PC-9 (cell line): ENCODE measurements around the gene RIMKLB. TPM values are rescaled to one million over a fixed set of nuclear protein-coding genes. Genes with fewer than 3 reads are reported as not detected.
"Not testable (repeated sequence)": the region's sequence is repeated elsewhere in the genome, so short reads cannot be mapped to it uniquely, and the experiment has no call there.

Source experiments
- BruUV-seq: library from RNA; stranded (reverse); fragments of 400-500 nt; replicated peaks from 2 replicates; lab custom pipeline; 2021; lab: Mats Ljungman, UMichigan
- CTCF ChIA-PET: fragments of 300-600 bp; sonication (Branson Sonifier 250); formaldehyde crosslinking; loops from one replicate; lab custom pipeline; 2022; ENCODE audit warnings: antibody characterized with exemption; lab: Charles Lee
- POLR2A ChIA-PET: fragments of 300-600 bp; sonication (Branson Sonifier 250); formaldehyde crosslinking; loops from one replicate; lab custom pipeline; 2022; ENCODE audit warnings: antibody characterized with exemption; ENCODE audit not compliant: unreplicated experiment; lab: Charles Lee
- DNase-seq, 2 experiments: peaks; one replicate each; pipeline versions ENCODE4 v3.0.0 to v3.0.0-alpha.2; 2015 to 2022; ENCODE audit warnings: mixed read lengths in 1 of 2
- H2AFZ ChIP-seq: fragments of 200-600 bp; sonication (generic); 2 replicates; pipeline ENCODE4 v1.8.1; 2017; ENCODE audit warnings: antibody characterized with exemption
- H3F3A ChIP-seq: fragments of 200-600 bp; sonication (generic); 2 replicates; pipeline ENCODE4 v1.8.1; 2017; ENCODE audit warnings: antibody characterized with exemption, mild to moderate bottlenecking, low read depth; ENCODE audit not compliant: insufficient read depth
- H3K27ac ChIP-seq: fragments of 200-600 bp; sonication (generic); 2 replicates; pipeline ENCODE4 v1.6.1; 2016; ENCODE audit warnings: mixed run types
- H3K27me3 ChIP-seq: fragments of 200-600 bp; sonication (generic); 2 replicates; pipeline ENCODE4 v1.6.1; 2016; ENCODE audit warnings: low read depth, mixed run types; ENCODE audit not compliant: insufficient read depth
- H3K36me3 ChIP-seq: fragments of 200-600 bp; sonication (generic); 2 replicates; pipeline ENCODE4 v1.6.1; 2016; ENCODE audit warnings: low read depth, mixed run types
- H3K4me1 ChIP-seq: fragments of 200-600 bp; sonication (generic); replicated peaks from 2 replicates; pipeline ENCODE4 v1.6.1; 2016; ENCODE audit warnings: mixed run types; ENCODE audit not compliant: insufficient read depth
- H3K4me2 ChIP-seq: fragments of 200-600 bp; sonication (generic); 2 replicates; pipeline ENCODE4 v1.6.1; 2017; ENCODE audit warnings: mixed run types
- H3K4me3 ChIP-seq: fragments of 200-600 bp; sonication (generic); 2 replicates; pipeline ENCODE4 v1.6.1; 2016; ENCODE audit warnings: mixed run types
- H3K79me2 ChIP-seq: fragments of 200-600 bp; sonication (generic); 2 replicates; pipeline ENCODE4 v1.6.1; 2017; ENCODE audit warnings: low read depth, mixed run types
- H3K9me2 ChIP-seq: fragments of 200-600 bp; sonication (generic); 2 replicates; pipeline ENCODE4 v1.8.1; 2017; ENCODE audit warnings: mild to moderate bottlenecking; ENCODE audit not compliant: insufficient read depth
- H3K9me3 ChIP-seq: fragments of 200-600 bp; sonication (generic); 2 replicates; pipeline ENCODE4 v1.8.1; 2016; ENCODE audit warnings: low read depth; ENCODE audit not compliant: insufficient read depth
- H4K20me1 ChIP-seq: fragments of 200-600 bp; sonication (generic); 2 replicates; pipeline ENCODE4 v1.8.1; 2017; ENCODE audit not compliant: insufficient read depth
- CTCF ChIP-seq: fragments of 200-600 bp; sonication (generic); conservative IDR thresholded peaks from 2 replicates; pipeline ENCODE4 v1.6.1; 2017; ENCODE audit warnings: mixed run types, antibody characterized with exemption, mild to moderate bottlenecking, moderate library complexity
- EZH2 ChIP-seq: fragments of 200-600 bp; sonication (generic); IDR thresholded peaks from 2 replicates; pipeline ENCODE4 v1.8.0; 2017; ENCODE audit warnings: antibody characterized with exemption, low read depth
- intact Hi-C: fragments of 100-400 bp; cut with micrococcal nuclease; formaldehyde crosslinking; loops from one replicate; pipeline ENCODE4 v1.10.0; 2022; ENCODE audit not compliant: unreplicated experiment
- total RNA-seq: library from RNA; stranded (reverse); gene quantifications from 2 replicates; pipeline ENCODE4 v1.2.3, GENCODE V29; 2021

RIMKLB gene
- total RNA-seq, 1 experiment from 2014 or later = 64.8 TPM

DNA sequence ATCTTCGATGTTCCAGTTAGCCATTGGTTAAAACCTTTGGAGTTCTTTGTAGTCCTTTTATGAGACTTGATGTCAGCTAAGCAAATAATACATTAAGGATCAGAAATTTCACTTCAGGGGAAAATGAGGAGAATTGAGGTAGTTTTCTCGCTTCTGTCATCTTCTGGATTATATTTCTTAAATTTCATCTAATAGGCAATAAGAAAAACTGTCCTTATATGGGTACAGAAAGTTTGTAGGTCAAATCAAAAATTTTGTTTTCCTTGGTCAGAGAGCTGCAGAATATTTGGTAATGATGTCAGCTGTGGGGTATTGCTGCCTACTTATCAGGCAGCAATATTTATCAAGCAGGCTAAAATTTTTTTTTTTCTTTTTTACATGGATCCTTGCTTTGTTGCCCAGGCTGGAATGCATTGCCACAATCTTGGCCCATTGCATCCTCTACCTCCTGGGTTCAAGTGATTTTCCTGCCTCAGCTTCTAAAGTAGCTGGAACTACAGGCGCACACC is 37.1 kb downstream of the RIMKLB start:
- intact Hi-C loops = no loop called here
- Histone ChIP-seq H3K27me3 (no peaks in the 10 kb centered on the region), H3F3A (no peaks in the 10 kb centered on the region), H3K9me3 (no peaks in the 10 kb centered on the region), H3K36me3 (no peaks in the 10 kb centered on the region), H3K4me3 (no peak overlapping the region), H3K27ac (no peak overlapping the region), H2AFZ (no peak overlapping the region), H3K79me2 (0 out of 2 replicates have a peak, but pooled peaks cover 4% of the 10 kb centered on the region), H3K4me2 (no peak overlapping the region), H4K20me1 (no peaks in the 10 kb centered on the region; the same call in 1 of the 2 replicates), H3K9me2 (no peaks in the 10 kb centered on the region), H3K4me1 (no peaks in the 10 kb centered on the region)
- TF ChIP-seq CTCF = no peak
- no peak for TF ChIP-seq EZH2
- no peak for DNase-seq
- ChIA-PET POLR2A (interaction anchor here (1.0 kb wide), 1 partner anchor 38 kb away, joined by 3 read pairs; no protein-coding TSS in a partner anchor), CTCF (no interaction called here)
- no TSS peak for BruUV-seq

DNA sequence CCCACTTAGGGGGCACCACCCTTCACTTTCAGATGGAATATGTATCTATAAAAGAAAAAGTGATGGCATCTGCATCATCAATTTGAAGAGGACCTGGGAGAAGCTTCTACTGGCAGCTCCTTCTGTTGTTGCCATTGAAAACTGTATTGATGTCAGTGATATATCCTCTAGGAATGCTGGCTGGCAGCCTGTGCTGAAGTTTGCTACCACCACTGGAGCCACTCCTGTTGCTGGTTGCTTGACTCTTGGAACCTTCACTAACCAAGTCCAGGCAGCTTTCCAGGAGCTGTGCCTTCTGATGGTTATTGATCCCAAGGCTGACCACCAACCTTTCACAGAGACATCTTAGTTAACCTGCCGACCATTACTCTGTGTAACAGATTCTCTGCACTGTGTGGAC is 44.7 kb downstream of the RIMKLB start:
- no peak overlapping the region for H3K4me2 ChIP-seq
- no peaks in the 10 kb centered on the region for H3K9me3 ChIP-seq
- POLR2A ChIA-PET = interaction anchor here (0.5 to 0.7 kb wide), 3 partner anchors 61 to 1531 kb away, joined by 3 to 7 read pairs (median 3); no protein-coding TSS in a partner anchor
- intact Hi-C loops = no loop called here
- H3K4me3 ChIP-seq = no peak overlapping the region
- H3K9me2 ChIP-seq = no peaks in the 10 kb centered on the region
- H3K36me3 ChIP-seq = no peaks in the 10 kb centered on the region
- BruUV-seq = no TSS peak
- TF ChIP-seq EZH2 = no peak
- TF ChIP-seq CTCF = no peak
- H3K79me2 ChIP-seq = 0 out of 2 replicates have a peak, but pooled peaks cover 4% of the 10 kb centered on the region
- no peaks in the 10 kb centered on the region for H3K4me1 ChIP-seq
- no peak overlapping the region for H3K27ac ChIP-seq
- peak; percentile 27 to 39 for DNase-seq
- CTCF ChIA-PET = no interaction called here
- H2AFZ ChIP-seq = no peak overlapping the region
- H4K20me1 ChIP-seq = peaks cover 4% of the 10 kb centered on the region; the same call in 1 of the 2 replicates
- H3F3A ChIP-seq = no peaks in the 10 kb centered on the region
- no peaks in the 10 kb centered on the region for H3K27me3 ChIP-seq

DNA sequence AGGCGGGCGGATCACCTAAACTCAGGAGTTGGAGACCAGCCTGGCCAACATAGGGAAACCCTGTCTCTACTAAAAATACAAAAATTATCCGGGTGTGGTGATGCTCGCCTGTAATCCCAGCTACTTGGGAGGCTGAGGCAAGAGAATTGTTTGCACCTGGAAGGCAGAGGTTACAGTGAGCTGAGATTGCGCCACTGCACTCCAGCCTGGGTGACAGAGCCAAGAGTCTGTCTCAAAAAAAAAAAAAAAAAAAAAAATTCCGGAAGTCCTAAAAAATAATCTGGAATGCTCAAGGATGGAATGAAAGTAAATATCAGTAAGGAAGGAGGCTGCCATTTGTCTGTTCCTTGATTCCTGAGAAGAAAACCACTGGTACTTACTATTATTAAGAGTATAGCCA is 45.3 kb downstream of the RIMKLB start:
- H3K36me3 ChIP-seq, H4K20me1 ChIP-seq, CTCF ChIA-PET, H3K9me3 ChIP-seq, H3K27ac ChIP-seq, H2AFZ ChIP-seq, H3K4me1 ChIP-seq, DNase-seq, H3K27me3 ChIP-seq, BruUV-seq, H3K4me3 ChIP-seq, H3K4me2 ChIP-seq, H3K9me2 ChIP-seq, H3K79me2 ChIP-seq, H3F3A ChIP-seq, intact Hi-C loops: not testable (repeated sequence)
- POLR2A ChIA-PET = interaction anchor here (0.7 kb wide), 1 partner anchor 62 kb away, joined by 3 read pairs; no protein-coding TSS in a partner anchor

DNA sequence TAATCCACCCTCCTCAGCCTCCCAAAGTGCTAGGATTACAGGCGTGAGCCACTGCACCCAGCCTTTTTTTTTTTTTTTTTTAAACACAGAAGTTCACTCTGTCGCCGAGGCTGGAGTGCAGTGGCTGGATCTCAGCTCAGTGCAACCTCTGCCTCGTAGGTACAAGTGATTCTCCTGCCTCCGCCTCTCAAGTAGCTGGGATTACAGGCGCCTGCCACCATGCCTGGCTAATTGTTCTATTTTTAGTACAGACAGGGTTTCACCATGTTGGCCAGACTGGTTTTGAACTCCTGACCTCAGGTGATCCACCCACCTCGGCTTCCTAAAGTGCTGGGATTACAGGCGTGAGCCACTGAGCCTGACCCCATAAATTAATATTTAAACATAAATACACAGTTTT is 47.8 kb downstream of the RIMKLB start:
- H2AFZ ChIP-seq, POLR2A ChIA-PET, H3K36me3 ChIP-seq, H3K4me3 ChIP-seq, H3K79me2 ChIP-seq, BruUV-seq, H3K9me2 ChIP-seq, DNase-seq, CTCF ChIA-PET, H3K4me1 ChIP-seq, H3K27ac ChIP-seq, H4K20me1 ChIP-seq, H3K9me3 ChIP-seq, H3F3A ChIP-seq, H3K4me2 ChIP-seq, H3K27me3 ChIP-seq, intact Hi-C loops: not testable (repeated sequence)
